ENCODE data around the gene MYBBP1A. TPM values are rescaled to one million over a fixed set of nuclear protein-coding genes. Genes with fewer than 3 reads are reported as not detected.

Gene MYBBP1A
- total RNA-seq, 1 donor from 2014 or later: 178 TPM

DNA sequence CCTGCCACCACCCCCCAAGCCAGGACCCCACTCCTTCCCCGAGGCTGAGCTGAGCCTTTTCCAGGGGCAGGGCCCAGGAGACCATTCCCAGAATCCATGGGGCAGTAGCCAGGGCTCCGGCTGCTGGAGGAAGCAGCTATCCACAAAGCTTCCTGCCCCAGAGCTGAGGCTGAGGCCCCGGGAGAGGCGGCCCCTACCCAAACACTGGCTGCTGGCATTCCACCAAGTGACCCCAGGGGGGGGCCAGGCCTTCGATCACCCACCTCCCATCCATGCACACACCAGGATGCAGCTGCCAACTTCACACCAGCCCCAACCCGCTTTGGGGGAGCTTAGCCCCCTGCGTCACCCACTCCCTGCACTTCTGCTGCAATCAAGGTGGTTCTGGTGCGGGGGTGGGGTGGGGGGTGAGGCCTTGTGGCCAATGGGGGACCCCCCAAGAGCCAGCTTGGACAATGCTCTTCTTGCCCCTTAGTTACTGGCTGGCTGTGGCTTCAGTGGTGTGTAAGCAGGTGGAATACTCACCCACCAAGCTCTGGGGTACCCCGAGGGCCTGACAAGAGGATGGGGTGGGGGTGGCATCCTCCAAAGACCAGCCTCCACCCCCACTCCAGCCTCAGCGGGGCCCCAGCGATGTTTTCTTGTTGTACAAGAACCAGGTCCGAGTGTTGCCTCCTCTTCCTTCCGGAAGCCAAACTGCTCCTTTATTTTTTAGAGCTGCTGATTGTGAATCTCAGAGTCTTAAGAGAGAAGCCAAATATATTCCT lies 16.8 kb downstream of the MYBBP1A start:
- Mint-ChIP-seq H3K36me3 (ENCODE audit: low read depth) (peaks cover 25% of the 10 kb centered on the region), H3K4me1 (peaks cover 1% of the 10 kb centered on the region)
- intact Hi-C loops (cut with micrococcal nuclease): loop anchor here (10.0 kb wide), 1 partner anchor 114 kb away; no protein-coding TSS in a partner anchor

DNA sequence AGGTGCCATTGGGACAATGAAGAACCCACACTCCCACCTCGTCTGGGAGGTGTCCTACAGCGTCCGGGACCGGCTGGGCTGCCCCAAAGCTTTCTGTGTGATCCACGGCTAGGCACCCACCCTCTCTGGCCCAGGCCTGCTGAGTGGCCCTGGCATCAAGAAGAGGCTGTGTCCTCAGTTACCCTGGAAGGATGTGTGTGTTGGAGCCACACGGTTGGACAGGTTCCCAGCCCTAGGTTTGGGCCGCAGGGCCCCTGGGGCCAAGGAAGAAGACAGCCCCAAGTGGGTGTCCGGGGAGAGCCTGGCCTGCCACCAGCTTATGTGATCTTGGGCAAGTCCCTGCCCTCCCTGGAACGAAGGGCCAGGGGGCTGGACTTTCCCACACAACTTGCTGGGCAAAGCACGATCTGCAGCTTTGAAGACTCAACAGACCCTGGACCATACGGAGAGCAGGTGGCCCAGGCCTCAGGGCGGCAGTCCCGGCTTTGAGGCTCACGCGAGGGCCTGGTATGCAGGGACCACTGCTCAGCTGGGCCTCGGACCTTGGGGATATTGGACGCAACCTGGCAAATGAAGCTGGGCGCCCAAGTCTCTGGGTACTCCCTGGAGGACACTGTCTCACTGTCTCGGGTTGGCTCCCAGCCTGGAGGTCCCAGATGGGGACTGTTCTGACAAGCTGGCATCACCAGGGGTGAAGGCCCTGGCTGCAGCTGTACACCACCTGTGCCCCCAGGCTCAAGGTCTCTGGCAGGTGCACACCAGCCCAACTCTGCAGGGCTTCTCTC lies 17.5 kb downstream of the MYBBP1A start:
- H3K36me3 Mint-ChIP-seq (ENCODE audit: low read depth): peaks cover 19% of the 10 kb centered on the region
- H3K4me1 Mint-ChIP-seq: peaks cover 4% of the 10 kb centered on the region
- no peak for DNase-seq
- no peaks in the 10 kb centered on the region for H3K9me3 Mint-ChIP-seq
- intact Hi-C loops (cut with micrococcal nuclease): loop anchor here (10.0 kb wide), 1 partner anchor 113 kb away; no protein-coding TSS in a partner anchor
- H3K4me3 Mint-ChIP-seq: no peak overlapping the region
- H3K27me3 Mint-ChIP-seq: peaks cover 3% of the 10 kb centered on the region
- no peak overlapping the region for H3K27ac Mint-ChIP-seq

More for the DNA sequence above, 16.8 kb downstream of the MYBBP1A start:
- no peak for DNase-seq
- H3K27me3 Mint-ChIP-seq: peaks cover under 1% of the 10 kb centered on the region
- H3K27ac Mint-ChIP-seq: no peak overlapping the region
- H3K4me3 Mint-ChIP-seq: no peak overlapping the region
- H3K9me3 Mint-ChIP-seq: no peaks in the 10 kb centered on the region

DNA sequence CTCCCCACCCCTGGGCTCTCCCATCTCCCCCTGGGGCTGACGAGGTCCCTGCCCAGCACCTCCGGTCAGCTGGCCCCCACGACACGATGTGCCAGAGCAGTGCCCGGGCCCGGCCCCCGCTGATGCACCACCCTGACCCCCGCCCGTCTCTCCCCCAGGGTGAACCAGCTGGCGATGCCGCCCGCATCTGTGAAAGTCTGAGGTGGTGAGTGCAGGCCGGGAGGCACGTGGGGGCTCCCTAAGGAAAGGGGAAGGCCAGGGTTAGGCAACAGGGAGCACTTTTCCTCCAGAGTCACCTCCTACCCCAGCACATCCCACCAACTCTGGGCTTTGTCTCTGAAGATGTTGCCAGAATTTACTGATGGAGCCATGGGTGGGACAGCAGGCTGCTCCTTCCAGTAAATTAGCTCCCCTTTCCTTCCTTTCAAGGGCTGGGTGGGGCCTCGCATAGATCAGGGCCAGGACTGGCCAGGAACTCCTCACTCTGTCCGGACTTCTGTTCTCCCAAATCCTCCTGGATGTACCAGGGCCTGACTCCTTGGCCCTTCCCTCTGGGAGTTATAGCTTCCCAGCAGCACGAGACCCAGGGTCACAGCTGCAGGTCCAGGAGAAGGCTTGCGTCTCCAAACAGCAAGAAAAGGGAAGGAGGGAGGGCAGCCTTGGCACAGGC lies 18.3 kb downstream of the MYBBP1A start:
- H3K9me3 Mint-ChIP-seq: no peaks in the 10 kb centered on the region
- intact Hi-C loops (cut with micrococcal nuclease): loop anchor here (10.0 kb wide), 1 partner anchor 112 kb away; no protein-coding TSS in a partner anchor
- peaks cover 13% of the 10 kb centered on the region for H3K36me3 Mint-ChIP-seq (ENCODE audit: low read depth)
- H3K27ac Mint-ChIP-seq: no peak overlapping the region
- H3K27me3 Mint-ChIP-seq: peaks cover 4% of the 10 kb centered on the region
- H3K4me3 Mint-ChIP-seq: no peak overlapping the region
- peaks cover 4% of the 10 kb centered on the region for H3K4me1 Mint-ChIP-seq
- DNase-seq: no peak

DNA sequence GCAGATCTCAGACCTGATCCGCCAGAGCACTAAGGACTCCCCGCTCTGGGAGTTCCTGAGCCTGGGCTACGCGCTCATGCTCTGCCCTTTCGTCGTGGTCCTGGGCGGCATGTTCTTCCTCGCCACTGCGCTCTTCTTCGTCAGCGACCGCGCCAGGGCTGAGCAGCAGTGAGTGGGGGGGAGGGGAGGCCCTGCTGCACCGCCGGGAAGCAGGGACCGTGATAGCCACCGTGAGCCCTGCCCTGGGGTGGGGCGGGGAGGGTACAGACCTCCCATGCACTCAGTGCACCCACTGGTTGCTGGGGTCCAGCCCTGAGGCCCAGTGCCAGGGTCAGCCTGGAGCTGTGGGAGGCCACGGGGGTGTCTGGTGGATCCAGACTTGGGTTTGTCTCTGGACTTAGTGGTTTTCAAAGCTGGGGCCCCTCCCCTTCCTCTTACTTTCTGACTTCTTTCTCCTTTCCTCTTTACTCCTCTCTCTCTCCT lies 18.9 kb downstream of the MYBBP1A start:
- H3K4me3 Mint-ChIP-seq: no peak overlapping the region
- H3K9me3 Mint-ChIP-seq: no peaks in the 10 kb centered on the region
- peaks cover 5% of the 10 kb centered on the region for H3K27me3 Mint-ChIP-seq
- intact Hi-C loops (cut with micrococcal nuclease): loop anchor here (10.0 kb wide), 1 partner anchor 111 kb away; no protein-coding TSS in a partner anchor
- H3K36me3 Mint-ChIP-seq (ENCODE audit: low read depth): peaks cover 12% of the 10 kb centered on the region
- DNase-seq: no peak
- peaks cover 4% of the 10 kb centered on the region for H3K4me1 Mint-ChIP-seq
- no peak overlapping the region for H3K27ac Mint-ChIP-seq

DNA sequence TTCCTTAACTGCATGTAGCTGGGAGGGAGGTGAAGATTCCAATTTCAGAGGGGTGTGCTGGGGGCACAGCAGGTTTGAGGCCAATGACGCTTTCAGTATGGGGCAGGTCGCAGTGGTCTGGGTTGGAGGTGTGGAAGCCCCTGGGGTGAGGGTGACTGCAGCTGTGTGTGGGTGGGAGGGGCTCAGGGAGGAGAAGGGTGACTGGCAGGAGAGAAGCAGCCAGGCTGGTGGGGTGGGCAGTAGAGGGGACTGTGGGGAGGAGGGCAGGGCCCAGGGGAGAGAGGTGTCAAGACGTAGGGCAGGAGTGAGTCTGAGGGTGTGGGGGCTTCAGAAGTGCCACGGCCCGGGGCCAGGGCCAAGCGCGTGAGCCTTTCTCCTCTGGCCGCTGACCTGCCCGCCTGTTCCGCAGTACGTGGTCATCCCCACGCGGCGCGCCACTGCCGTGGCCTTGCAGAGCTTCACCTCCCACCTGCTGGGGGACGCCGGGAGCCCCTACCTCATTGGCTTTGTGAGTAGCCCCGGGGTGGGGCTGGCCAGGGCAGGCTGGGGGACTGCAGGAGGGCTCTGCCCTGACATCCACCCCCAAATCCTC lies 19.4 kb downstream of the MYBBP1A start:
- Mint-ChIP-seq H3K27ac (peak overlapping the region; percentile 45), H3K4me1 (peaks cover 4% of the 10 kb centered on the region), H3K4me3 (no peak overlapping the region), H3K27me3 (peaks cover 5% of the 10 kb centered on the region), H3K36me3 (ENCODE audit: low read depth) (peaks cover 8% of the 10 kb centered on the region), H3K9me3 (no peaks in the 10 kb centered on the region)
- intact Hi-C loops (cut with micrococcal nuclease): loop anchor here (10.0 kb wide), 1 partner anchor 111 kb away; no protein-coding TSS in a partner anchor
- DNase-seq: no peak

DNA sequence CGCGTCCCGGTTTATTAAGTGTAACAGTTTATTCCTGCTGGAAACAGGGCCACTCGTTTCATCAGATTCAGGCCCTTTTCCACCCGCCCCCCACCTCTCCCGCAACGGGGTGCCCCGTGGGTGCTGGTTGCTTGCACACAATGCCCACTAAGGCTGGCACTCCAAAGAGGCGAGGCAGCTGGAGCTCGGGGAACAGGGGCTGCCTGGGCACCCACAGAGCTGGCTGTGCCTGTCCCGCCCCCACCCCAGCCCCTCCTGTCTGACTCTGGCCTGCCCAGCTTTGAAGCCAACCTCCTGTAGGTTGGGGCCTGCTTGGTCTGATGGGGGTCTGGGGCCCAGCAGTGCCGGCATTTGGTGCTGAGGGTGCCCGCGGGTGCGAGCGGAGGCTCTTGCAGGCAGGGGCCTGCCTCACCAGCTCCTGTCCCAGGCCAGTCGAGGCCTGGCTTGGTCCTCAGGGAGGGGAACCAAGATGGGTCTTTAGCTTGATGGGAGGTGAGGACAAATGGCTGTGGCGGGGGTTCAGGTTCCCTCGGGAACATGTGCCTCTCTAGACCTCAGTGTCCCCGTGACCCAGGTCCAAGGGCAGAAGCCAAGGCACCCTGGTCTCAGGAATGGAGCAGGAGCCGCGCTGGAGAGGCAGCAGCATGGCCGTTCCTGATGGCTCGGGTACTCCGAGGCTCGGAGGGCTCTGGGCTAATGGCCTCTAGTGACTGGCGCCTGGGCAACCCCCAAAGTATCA lies 20.1 kb downstream of the MYBBP1A start:
- no peak overlapping the region for H3K4me3 Mint-ChIP-seq
- H3K9me3 Mint-ChIP-seq: no peaks in the 10 kb centered on the region
- peaks cover 4% of the 10 kb centered on the region for H3K4me1 Mint-ChIP-seq
- no peak for DNase-seq
- peak overlapping the region; percentile 45 for H3K27ac Mint-ChIP-seq
- peaks cover 5% of the 10 kb centered on the region for H3K27me3 Mint-ChIP-seq
- peaks cover 8% of the 10 kb centered on the region for H3K36me3 Mint-ChIP-seq (ENCODE audit: low read depth)
- intact Hi-C loops (cut with micrococcal nuclease): loop anchor here (10.0 kb wide), 1 partner anchor 110 kb away; no protein-coding TSS in a partner anchor

DNA sequence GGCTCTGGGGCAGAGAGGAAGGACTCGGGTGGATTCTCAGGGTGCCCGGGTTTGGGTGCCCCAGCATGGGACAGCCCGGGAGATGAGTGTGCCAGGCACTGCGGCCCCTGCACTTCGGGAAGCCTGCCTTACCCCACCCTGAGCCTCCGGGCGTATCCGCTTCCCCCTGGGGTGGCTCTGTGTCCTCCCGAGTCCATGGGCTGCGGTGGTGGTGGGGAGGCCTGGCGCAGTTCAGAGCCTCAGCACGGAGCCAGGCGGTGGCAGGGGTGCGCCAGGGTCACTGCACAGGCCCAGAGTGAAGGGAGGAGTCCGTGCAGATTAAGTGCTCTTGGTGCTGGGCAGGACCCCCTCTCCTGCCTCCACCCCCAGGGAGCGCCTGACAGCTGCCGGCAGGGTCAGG lies 20.7 kb downstream of the MYBBP1A start:
- Mint-ChIP-seq H3K9me3 (no peaks in the 10 kb centered on the region), H3K27me3 (peaks cover 5% of the 10 kb centered on the region), H3K27ac (no peak overlapping the region), H3K4me1 (peaks cover 4% of the 10 kb centered on the region), H3K4me3 (no peak overlapping the region), H3K36me3 (ENCODE audit: low read depth) (peaks cover 5% of the 10 kb centered on the region)
- intact Hi-C loops (cut with micrococcal nuclease): loop anchor here (10.0 kb wide), 1 partner anchor 110 kb away; no protein-coding TSS in a partner anchor
- DNase-seq: no peak

DNA sequence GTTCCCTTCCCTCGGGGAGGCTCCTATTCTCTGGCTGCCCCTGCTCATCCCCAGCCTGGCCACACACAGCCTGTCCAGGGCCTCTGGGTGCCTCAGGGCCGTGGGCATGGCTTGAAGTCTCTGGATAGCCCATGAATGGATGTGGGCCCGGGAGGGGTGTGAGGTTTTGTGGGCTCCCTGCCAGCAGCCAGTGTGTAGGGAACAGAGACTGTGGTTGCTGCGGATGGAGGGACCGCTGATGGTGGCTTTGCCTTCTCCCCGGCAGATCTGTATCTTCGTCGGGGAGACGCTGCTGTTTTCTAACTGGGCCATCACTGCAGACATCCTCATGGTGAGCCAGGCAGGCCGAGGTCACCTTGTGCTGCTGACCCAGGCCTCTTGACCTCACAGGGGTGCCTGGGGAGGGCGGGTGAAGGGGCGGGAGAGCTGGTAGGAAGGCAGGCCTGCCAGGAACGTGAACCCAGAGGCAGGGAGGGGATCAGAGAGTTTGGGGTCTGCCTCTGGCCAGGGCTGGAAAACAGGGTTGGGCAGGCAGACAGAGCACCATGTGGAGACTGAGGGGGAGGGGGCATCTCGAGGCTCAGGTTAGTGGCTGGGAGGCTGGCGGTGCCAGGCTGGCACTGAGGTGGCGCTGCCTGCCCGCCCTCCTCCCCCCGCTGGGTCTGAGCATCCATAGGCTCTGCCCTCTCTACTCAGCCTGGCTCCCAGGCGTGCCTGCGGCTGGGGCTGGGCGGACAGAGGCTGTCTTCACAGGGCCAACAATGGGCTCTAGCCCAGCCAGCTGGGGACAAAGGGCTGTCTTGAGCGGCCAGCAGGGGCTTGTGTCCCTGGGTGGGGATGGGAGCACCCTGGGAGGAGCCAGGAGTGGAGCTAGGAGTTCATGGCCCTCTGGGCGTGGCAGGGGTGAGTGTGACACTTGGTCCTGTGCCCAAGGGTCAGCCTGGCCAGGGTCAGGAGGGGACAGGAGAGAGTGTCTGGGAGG lies 21.4 kb downstream of the MYBBP1A start:
- no peaks in the 10 kb centered on the region for H3K9me3 Mint-ChIP-seq
- H3K27ac Mint-ChIP-seq: no peak overlapping the region
- peaks cover 4% of the 10 kb centered on the region for H3K4me1 Mint-ChIP-seq
- peak; percentile 67 for DNase-seq
- no peak overlapping the region for H3K4me3 Mint-ChIP-seq
- intact Hi-C loops (cut with micrococcal nuclease): loop anchor here (10.0 kb wide), 1 partner anchor 109 kb away; no protein-coding TSS in a partner anchor
- H3K27me3 Mint-ChIP-seq: peaks cover 5% of the 10 kb centered on the region
- H3K36me3 Mint-ChIP-seq (ENCODE audit: low read depth): peaks cover 5% of the 10 kb centered on the region

DNA sequence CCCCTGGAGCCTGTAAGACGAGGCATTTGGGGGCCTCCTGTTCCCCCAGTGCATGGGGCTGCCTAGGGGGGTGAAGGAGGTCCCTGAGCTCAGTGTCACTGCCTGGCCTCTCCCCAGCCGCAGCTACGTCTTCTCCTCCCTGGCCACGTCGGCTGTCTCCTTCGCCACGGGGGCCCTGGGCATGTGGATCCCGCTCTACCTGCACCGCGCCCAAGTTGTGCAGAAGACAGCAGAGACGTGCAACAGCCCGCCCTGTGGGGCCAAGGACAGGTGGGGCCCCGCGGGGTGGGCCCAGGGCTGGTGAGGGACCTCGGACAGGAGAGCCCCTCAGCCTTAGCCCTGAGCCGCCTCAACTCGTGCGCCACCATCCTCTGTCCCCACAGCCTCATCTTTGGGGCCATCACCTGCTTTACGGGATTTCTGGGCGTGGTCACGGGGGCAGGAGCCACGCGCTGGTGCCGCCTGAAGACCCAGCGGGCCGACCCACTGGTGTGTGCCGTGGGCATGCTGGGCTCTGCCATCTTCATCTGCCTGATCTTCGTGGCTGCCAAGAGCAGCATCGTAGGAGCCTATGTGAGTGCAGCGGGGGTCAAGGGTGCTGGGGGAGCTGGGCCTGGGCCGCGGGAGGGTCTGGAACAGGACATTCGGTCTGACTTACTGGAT lies 22.2 kb downstream of the MYBBP1A start:
- intact Hi-C loops (cut with micrococcal nuclease): loop anchor here (10.0 kb wide), 1 partner anchor 108 kb away; no protein-coding TSS in a partner anchor
- DNase-seq: no peak

DNA sequence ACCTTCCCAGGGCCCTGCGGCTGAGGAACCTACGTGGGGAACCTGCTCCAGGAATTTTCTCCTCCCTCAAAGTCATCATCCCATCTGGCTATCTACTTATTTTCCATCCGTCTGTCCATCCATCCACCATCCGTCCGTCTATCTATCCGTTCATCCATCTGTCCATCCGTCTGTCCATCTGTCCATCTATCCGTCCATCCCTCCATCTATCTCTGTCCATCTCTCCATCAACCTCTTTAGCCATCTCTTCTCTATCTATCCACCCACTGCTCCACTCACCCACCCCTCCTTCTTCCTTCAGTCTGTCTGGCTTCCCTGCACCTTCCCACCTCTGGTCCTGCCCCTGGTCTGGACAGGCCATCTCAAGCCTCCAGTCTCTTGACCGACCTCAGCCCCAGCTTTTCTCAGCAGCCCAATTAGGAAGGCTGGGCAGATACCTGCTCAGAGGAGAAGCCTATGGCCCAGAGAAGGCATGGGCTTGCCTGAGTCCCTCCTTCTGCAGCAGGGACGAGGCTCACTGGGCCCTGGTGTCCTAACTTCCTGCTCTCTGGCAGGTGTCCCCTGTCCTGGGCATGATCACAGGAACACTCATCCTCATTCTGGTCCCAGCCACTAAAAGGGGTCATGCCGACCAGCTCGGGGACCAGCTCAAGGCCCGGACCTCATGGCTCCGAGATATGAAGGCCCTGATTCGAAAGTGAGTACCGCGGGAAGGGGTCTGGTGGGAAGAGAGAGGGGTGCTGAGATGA lies 23.0 kb downstream of the MYBBP1A start:
- Mint-ChIP-seq H3K4me1 (peaks cover 4% of the 10 kb centered on the region), H3K9me3 (no peaks in the 10 kb centered on the region), H3K27me3 (peaks cover 5% of the 10 kb centered on the region), H3K27ac (no peak overlapping the region), H3K36me3 (ENCODE audit: low read depth) (peaks cover 4% of the 10 kb centered on the region), H3K4me3 (no peak overlapping the region)
- no peak for DNase-seq
- intact Hi-C loops (cut with micrococcal nuclease): loop anchor here (10.0 kb wide), 1 partner anchor 107 kb away; no protein-coding TSS in a partner anchor

More for the DNA sequence above, 22.2 kb downstream of the MYBBP1A start:
- peaks cover 4% of the 10 kb centered on the region for H3K4me1 Mint-ChIP-seq
- H3K9me3 Mint-ChIP-seq: no peaks in the 10 kb centered on the region
- H3K27ac Mint-ChIP-seq: no peak overlapping the region
- H3K4me3 Mint-ChIP-seq: no peak overlapping the region
- peaks cover 5% of the 10 kb centered on the region for H3K36me3 Mint-ChIP-seq (ENCODE audit: low read depth)
- peaks cover 5% of the 10 kb centered on the region for H3K27me3 Mint-ChIP-seq
